GM18873 (cell line): Measurements from ENCODE around the gene KCNJ18.
"Not testable (repeated sequence)": the region's sequence is repeated elsewhere in the genome, so short reads cannot be mapped to it uniquely, and the experiment has no call there.

Experiments
- ATAC-seq: cut with Tn5 transposase; IDR thresholded peaks from one replicate; pipeline ENCODE4 v1.9.1; 2021; ENCODE audit warnings: mild to moderate bottlenecking, moderate library complexity, moderate number of reproducible peaks; ENCODE audit not compliant: unreplicated experiment, low FRiP score

Gene KCNJ18

DNA sequence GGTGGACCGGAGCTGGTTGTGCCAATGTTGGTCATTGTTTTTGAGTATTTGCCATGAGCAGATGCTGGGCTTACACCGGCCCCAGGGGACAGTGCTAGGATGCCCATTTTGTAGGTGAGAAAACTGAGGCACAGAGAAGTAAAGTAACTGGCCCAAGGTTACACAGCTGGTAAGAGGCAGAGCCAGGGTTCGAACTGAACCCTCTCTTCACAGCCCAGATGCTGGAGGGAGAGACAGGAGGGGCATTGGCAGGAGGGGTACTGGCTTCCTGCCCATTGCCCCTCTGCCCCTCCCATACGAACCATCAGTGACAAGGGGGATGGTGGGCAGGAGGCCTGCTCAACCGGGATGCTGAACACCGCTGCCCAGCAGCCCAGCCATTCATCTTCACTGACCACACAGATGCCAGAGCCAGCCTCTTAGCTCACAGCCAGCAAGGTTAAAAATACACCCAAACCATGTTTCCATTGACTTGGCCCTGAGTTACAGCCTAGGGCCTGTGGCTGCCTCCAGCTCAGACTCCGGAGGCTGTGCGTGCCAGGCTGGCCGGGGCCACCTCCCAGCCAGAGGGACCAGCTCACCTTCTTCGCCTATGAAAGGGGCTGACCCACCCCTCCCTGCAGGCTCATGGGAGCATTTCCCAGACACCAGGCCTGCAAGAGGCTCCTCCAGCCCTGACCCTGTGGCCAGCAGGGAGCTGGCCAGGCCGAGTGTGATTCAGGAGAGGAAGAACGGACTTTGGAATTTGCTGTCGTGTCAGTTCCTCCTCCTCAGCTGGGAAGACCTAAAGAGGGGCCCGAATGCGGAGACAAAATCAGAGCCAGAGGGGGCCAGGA is 57.6 kb downstream of the KCNJ18 start:
- ATAC-seq = not testable (repeated sequence)

DNA sequence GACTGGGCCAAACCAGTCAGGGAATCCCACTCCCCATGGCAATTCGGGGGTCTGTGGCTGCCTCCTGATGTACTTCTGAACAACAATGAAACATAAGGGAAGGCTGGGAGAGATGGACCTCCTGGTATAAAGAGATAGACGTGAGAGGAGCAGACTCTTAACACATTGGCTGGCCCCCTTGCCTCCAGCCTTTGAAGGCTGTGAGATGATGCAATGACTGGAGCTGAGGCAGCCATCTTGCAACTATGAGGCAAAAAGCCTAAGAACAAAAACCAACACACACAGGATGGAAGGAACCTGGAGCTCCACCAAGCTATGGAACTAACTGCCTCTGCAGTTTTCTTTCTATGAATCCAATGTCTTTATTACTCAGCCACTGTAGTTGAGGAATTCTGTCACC is 58.8 kb downstream of the KCNJ18 start:
- not testable (repeated sequence) for ATAC-seq
